SK-N-MC (cell line): ENCODE data around the gene ATP6V0B.

Source experiments
- DNase-seq: peaks from one replicate; pipeline ENCODE4 v3.0.0-alpha.2; 2011; ENCODE audit warnings: low read depth, low spot score
- H3K27ac ChIP-seq: fragments of 200-600 bp; sonication (generic); 2 replicates; pipeline ENCODE4 v1.5.1; 2016; ENCODE audit warnings: mixed run types
- H3K36me3 ChIP-seq: fragments of 200-600 bp; sonication (generic); 2 replicates; pipeline ENCODE4 v1.6.1; 2017; ENCODE audit warnings: antibody characterized with exemption, low read length, mixed read lengths; ENCODE audit not compliant: insufficient read depth
- H3K4me3 ChIP-seq: fragments of 200-600 bp; sonication (generic); 2 replicates; pipeline ENCODE4 v1.5.1; 2016
- H3K9ac ChIP-seq: fragments of 200-600 bp; sonication (generic); 2 replicates; pipeline ENCODE4 v1.8.0; 2017; ENCODE audit warnings: mixed run types, mixed read lengths; ENCODE audit not compliant: insufficient read length
- H3K9me3 ChIP-seq: fragments of 200-600 bp; sonication (generic); 2 replicates; pipeline ENCODE4 v1.6.1; 2017; ENCODE audit warnings: low read depth, mild to moderate bottlenecking, antibody characterized with exemption, low read length, moderate library complexity, mixed read lengths
- EZH2 ChIP-seq: fragments of 200-600 bp; sonication (generic); IDR thresholded peaks from one replicate; pipeline ENCODE4 v1.6.1; 2017; ENCODE audit warnings: antibody characterized with exemption
- FOXP2 ChIP-seq: optimal IDR thresholded peaks from 2 replicates; pipeline ENCODE3; 2011; ENCODE audit warnings: mild to moderate bottlenecking, moderate library complexity; ENCODE audit not compliant: insufficient read depth; ENCODE audit errors: extremely low read length, control extremely low read depth
- POLR2AphosphoS5 ChIP-seq: IDR thresholded peaks from 2 replicates; pipeline ENCODE4 v1.6.1; 2012; ENCODE audit warnings: mild to moderate bottlenecking, low read depth, low read length, borderline replicate concordance

The ATP6V0B gene

DNA sequence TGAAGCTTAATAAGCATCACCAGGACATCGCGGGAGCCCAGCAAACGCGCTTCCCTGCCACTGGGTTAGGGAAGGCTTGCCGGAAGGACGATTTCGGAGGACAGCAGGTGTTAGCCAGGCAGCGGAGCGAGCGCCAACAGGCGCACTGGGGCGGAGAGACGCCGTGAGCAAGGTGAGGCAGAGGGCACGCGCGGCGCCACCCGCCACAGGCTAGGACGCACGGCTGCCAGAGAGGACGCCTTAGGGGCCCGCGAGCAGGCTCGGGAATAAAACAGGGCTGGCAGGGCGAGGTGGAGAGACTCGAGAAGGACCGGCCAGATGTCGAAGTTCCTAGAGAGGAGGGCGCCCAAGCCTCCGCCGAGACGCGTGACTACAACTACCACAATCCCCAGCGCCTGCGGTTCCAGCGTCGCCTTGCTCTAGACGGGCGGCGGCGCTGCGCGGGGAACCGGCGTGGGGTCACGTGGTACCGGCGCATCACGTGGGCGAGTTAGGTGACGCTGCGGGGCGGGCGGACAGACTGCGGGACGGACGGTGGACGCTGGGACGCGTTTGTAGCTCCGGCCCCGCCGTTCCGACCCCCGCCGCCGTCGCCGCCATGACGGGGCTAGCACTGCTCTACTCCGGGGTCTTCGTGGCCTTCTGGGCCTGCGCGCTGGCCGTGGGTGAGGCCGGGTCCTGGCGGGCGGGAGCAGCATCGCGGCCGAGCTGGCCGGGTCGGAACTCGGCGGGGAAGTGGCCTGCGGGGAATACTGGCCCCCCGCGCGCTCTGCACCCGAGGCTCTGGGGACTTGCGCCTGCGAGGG is at the start of gene ATP6V0B:
Gene ATP6V0B, plus strand, starts transcription at position 518 of the 806 bp plus-strand sequence. Its CDS starts 81 bp downstream, at position 599.
- Histone ChIP-seq H3K4me3 (peak within 1 kb of the TSS; percentile 88), H3K9ac (peak within 1 kb of the TSS; percentile 90), H3K36me3 (peaks cover 31% of the 10 kb centered on the region), H3K27ac (peak within 1 kb of the TSS; percentile 15; the same call in 1 of the 2 replicates), H3K9me3 (no peaks in the 10 kb centered on the region)
- DNase-seq, result peak; percentile 35
- TF ChIP-seq POLR2AphosphoS5 (peak; percentile 78), FOXP2 (no peak)

DNA sequence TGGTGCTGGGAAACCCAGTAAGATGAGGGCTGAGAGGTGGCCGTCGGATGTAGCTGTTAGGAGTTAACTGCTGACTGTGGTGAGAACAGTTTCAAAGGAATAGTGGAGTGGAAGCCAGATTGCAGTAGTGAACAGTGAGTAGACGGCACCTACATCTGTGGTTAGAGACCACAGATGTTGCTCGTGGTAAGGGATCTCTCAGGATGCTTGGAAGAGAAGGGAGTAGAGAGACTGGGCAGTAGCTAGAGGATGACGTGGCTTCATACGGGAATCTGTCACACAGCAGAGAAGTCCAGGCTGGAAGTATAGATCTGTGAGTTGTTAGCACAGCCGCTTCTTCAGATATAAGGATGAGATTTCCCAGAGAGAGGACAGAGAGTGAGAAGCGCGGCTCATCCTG is 48.9 kb upstream of the ATP6V0B start:
- no peak overlapping the region for H3K27ac ChIP-seq
- H3K9me3 ChIP-seq, result no peaks in the 10 kb centered on the region
- no peaks in the 10 kb centered on the region; the same call in 1 of the 2 replicates for H3K36me3 ChIP-seq
- no peak overlapping the region for H3K9ac ChIP-seq
- DNase-seq, result no peak
- TF ChIP-seq EZH2 (no peak), FOXP2 (no peak), POLR2AphosphoS5 (no peak)
- H3K4me3 ChIP-seq, result no peak overlapping the region

DNA sequence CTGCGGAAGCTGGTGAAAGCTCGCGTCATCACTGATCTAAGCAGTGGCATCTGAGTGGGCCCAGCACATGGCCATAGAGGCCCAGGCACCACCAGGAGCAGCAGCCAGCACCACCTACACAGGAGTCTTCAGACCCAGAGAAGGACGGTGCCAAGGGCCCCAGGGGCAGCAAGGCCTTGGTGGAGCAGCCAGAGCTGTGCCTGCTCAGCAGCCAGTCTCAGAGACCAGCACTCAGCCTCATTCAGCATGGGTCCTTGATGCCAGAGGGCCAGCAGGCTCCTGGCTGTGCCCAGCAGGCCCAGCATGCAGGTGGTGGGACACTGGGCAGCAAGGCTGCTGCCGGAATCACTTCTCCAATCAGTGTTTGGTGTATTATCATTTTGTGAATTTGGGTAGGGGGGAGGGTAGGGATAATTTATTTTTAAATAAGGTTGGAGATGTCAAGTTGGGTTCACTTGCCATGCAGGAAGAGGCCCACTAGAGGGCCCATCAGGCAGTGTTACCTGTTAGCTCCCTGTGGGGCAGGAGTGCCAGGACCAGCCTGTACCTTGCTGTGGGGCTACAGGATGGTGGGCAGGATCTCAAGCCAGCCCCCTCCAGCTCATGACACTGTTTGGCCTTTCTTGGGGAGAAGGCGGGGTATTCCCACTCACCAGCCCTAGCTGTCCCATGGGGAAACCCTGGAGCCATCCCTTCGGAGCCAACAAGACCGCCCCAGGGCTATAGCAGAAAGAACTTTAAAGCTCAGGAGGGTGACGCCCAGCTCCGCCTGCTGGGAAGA is 44.4 kb upstream of the ATP6V0B start:
- peak; percentile 61 for DNase-seq
- Histone ChIP-seq H3K9me3 (no peaks in the 10 kb centered on the region), H3K9ac (no peak overlapping the region), H3K36me3 (no peaks in the 10 kb centered on the region; the same call in 1 of the 2 replicates), H3K27ac (peak overlapping the region; percentile 70), H3K4me3 (0 out of 2 replicates have a peak overlapping the region, but pooled peaks have one; percentile 36)
- TF ChIP-seq EZH2 (no peak), POLR2AphosphoS5 (no peak), FOXP2 (no peak)

DNA sequence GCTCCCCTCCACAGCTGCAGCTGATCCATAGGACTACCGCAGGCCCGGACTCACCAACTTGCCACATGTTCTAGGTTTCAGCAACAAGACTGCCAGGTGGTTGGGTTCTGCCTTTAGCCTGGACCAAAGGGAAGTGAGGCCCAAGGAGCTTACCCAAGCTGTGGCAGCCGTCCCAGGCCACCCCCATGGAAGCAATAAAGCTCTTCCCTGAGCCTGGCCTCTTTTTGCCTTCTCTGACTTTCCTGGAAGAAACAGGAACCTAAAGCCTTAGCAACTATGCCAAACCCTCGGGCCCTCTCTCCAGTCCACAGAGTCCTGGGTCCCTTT is 43.8 kb upstream of the ATP6V0B start:
- Histone ChIP-seq H3K9ac (no peak overlapping the region), H3K27ac (peak overlapping the region; percentile 70), H3K36me3 (no peaks in the 10 kb centered on the region; the same call in 1 of the 2 replicates), H3K9me3 (no peaks in the 10 kb centered on the region), H3K4me3 (0 out of 2 replicates have a peak overlapping the region, but pooled peaks have one; percentile 36)
- no peak for DNase-seq
- TF ChIP-seq POLR2AphosphoS5, result 0 out of 2 replicates have a peak, but pooled peaks have one; percentile 33
- TF ChIP-seq FOXP2, result no peak
- TF ChIP-seq EZH2, result no peak

DNA sequence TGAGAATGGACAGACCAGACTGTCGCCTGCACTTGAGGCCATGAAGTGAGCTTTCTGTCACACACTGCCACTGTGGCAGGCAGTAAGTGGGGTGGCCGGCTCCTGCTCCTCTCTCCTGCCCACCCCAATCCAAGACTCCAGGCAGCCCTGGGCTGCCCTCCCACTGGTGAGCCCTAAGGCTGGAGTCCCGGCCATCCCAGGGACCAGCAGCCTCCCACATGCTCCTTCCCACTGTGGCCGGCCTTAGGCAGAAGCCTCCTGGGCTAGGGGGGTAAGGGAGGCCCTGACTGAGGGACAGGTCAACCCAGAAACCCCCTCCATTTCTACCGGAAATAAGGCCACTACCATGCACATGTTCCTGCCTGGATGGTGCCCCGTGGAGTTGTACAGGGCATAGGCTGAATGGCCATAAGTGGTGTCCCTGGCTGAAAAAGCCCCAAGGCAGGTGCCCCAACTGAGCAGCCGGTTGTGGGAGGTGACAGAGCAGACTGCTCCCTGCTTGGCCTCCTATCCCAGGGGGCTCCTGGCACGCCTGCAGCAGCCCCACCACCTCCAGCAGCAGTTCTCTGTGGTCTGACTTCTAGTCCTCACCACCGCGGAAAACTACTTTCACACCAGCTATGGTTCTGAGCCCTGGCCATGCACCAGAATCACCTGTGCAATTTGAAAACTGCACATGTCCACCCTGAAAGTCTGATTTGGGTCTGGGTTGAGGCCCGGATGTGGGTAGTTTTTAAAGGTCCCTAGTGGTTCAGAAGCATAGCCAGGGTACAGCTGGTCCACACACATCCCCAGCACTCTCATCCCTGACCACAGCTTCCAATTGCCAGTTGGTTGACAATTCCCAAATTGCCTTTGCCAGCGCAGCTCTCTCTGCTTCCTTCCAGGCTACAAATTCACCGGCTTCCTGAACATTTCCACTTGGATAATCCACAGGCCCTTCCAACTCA is 42.8 kb upstream of the ATP6V0B start:
- Histone ChIP-seq H3K4me3 (no peak overlapping the region), H3K9me3 (no peaks in the 10 kb centered on the region), H3K36me3 (peaks cover 5% of the 10 kb centered on the region), H3K9ac (no peak overlapping the region), H3K27ac (peak overlapping the region; percentile 70)
- TF ChIP-seq FOXP2 (no peak), POLR2AphosphoS5 (no peak), EZH2 (no peak)
- no peak for DNase-seq

DNA sequence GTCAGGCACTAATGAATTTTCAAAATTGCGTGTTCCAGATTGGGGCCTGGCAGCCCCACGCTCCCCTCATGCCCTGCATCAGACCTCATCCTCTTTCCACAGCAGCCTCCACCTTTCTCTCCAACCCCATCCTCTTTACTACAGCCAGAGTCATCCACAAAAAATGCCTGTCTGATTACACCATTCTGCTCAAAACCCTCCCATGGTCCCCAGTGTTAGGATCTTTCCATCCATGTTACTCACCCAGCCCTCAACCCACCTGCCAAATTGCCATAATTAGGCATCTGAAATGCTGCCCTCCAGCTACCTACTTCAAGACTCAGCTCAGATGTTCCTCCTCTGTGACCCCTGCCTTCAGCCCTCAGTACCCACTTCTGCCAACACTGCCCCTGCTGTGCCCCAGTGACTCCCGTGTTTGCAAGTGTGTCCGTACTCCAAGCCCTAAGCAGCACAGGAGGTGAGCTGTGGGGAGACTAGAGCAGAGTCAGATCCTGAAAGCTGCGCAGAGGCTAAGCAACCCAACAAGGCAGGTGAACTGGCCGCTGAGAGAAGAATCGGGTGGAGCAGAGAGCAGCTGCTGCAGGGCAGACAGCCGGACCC is 41.9 kb upstream of the ATP6V0B start:
- TF ChIP-seq POLR2AphosphoS5 (no peak), FOXP2 (no peak), EZH2 (no peak)
- Histone ChIP-seq H3K9ac (peak overlapping the region; percentile 73), H3K4me3 (peak overlapping the region; percentile 80), H3K36me3 (peaks cover 8% of the 10 kb centered on the region), H3K27ac (peak overlapping the region; percentile 32; the same call in 1 of the 2 replicates), H3K9me3 (no peaks in the 10 kb centered on the region)
- no peak for DNase-seq

DNA sequence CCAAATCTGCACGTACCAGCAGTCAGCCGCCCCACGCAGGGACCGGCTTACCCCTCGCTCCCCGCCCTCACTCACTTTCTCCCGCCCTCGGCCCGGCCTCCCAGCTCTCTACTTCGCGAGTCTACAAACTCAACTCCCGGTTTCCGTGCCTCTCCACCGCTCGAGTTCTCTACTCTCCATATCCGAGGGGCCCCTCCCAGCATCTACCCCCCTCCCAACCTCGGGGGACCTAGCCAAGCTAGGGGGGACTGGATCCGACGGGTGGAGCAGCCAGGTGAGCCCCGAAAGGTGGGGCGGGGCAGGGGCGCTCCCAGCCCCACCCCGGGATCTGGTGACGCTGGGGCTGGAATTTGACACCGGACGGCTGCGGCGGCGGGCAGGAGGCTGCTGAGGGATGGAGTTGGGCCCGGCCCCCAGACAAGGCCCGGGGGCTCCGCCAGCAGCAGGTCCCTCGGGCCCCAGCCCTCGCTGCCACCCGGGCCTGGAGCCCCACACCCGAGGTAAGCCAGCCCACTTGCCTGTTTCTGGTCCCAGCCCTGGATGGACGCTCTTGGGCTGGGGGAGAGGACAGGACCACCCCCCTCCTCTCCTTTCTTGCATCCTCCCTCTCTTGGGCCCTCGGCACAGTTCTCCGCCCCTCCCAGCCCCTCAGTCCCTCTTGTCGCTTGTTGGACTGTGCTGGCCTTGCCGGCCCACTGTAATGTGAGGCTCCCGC is 41.2 kb upstream of the ATP6V0B start, which contains the start of gene ARTN:
Gene ARTN, plus strand, starts transcription at position 416 of the 715 bp plus-strand sequence. CDS start 1,856 bp downstream, outside the sequence.
- DNase-seq, result no peak
- peak within 1 kb of the TSS; percentile 80 for H3K4me3 ChIP-seq
- H3K9ac ChIP-seq, result peak within 1 kb of the TSS; percentile 73
- H3K36me3 ChIP-seq, result peaks cover 8% of the 10 kb centered on the region
- H3K9me3 ChIP-seq, result no peaks in the 10 kb centered on the region
- TF ChIP-seq FOXP2 (no peak), EZH2 (no peak), POLR2AphosphoS5 (no peak; the same call in none of the 2 replicates)
- peak within 1 kb of the TSS; percentile 32 for H3K27ac ChIP-seq
